ENCODE results near the gene PECR.

Gene PECR

DNA sequence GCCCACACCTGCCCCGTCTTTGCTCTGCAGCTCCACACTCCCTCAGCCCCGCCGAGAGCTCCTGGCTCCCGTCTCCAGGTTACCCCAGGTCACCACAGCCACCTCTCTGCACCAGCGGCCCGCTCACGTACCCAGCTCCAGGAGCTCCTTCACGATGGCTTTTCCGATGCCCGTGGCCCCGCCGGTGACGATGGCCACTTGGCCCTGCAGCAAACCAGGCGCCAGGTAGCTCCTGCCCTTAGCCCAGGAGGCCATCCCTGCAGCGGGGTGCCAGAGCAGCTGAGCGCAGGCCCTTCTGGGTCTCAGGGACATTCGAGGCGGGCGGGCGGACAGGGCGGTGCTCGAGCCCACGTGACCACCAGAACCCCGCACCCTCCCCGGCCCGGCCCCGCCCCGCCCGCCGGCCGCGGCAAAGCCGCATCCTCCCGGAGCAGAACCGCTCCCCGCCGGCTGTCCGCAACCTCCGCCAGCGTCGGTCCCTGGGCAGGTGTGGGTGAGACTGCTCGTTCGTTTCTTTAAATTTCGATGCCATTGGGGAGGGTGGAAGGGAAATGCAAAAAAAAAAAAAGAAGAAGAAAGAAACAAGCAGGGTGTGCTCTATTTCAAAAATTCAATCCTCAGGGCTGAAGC is at the start of gene PECR, which contains the start of gene TMEM169:
Gene PECR, minus strand, starts transcription at position 323 of the 630 bp plus-strand sequence. Its CDS starts 68 bp downstream, at position 255.
Gene TMEM169, plus strand, starts transcription at position 433 of the 630 bp plus-strand sequence. CDS start 14,045 bp downstream, outside the sequence.
- DNase-seq: peak; percentile 92

GRCh38 chr2:216130346-216130971 is 48.9 kb upstream of the PECR start:
- peak; percentile 18 for DNase-seq

DNA sequence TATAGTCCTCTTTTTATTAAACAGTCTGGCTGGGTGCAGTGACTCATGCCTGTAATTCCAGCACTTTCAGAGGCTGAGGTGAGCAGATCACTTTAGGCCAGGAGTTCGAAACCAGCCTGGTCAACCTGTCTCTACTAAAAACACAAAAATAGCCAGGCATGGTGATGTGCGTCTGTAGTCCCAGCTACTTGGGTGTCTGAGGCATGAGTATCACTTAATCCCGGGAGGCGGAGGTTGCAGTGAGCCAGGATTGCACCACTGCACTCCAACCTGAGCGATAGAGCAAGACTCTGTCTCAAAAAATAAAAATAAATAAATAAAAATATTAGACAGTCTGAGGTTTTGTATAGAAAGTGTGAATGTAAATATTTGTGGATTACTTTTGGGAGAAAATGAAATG is 45.3 kb upstream of the PECR start:
- DNase-seq: no peak

DNA sequence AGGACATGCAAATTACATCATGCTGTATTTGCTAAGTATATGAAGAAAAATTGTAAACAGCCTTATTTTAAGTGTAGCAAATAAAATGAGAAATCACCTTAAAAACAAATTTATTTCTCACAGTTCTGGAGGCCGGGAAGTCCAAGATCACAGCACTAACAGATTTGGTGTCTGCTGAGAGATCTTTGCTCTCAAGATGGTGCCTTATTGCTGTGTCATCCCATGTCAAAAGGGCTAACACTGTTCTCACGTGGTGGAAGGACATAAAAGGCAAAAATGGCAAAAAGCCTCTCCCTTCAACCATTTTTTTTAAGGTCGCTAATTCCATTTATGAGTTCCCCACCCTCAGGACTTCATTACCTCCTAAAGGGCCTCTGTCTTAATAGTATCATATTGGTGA is 39.6 kb upstream of the PECR start:
- DNase-seq: no peak

- no peak for DNase-seq
These were observed 38.4 kb upstream of the PECR start for GRCh38 chr2:216119986-216120385.

- DNase-seq: no peak
These were observed 37.5 kb upstream of the PECR start for GRCh38 chr2:216119146-216119545.

DNA sequence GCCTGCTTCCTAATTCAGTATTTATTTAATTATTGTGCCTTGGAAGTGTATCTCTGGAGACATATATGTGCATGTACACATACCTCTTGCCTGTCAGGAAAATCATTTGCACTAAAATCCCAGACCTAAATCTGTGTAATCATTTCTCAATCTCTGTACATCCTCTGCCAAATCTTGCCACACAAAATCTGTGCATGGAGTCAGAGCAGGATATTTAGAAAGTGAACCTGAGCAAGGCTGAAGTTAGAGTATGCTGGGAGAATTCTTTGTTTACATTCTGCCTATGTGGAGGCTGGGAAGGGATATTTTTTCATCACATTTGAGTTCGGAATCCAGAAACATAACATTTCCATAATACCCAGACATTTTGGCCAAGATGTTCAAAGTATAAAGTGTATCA is 36.9 kb upstream of the PECR start:
- DNase-seq: no peak

- no peak for DNase-seq
These were observed 36.1 kb upstream of the PECR start for GRCh38 chr2:216117561-216118340.

GRCh38 chr2:216116418-216116817 is 34.8 kb upstream of the PECR start:
- DNase-seq: peak; percentile 67

GRCh38 chr2:216114714-216115531 is 33.3 kb upstream of the PECR start:
- DNase-seq: peak; percentile 100

- no peak for DNase-seq
These were observed 32.7 kb upstream of the PECR start for GRCh38 chr2:216114382-216114713.

GRCh38 chr2:216113572-216113971 is 32.0 kb upstream of the PECR start:
- DNase-seq: peak; percentile 48

DNA sequence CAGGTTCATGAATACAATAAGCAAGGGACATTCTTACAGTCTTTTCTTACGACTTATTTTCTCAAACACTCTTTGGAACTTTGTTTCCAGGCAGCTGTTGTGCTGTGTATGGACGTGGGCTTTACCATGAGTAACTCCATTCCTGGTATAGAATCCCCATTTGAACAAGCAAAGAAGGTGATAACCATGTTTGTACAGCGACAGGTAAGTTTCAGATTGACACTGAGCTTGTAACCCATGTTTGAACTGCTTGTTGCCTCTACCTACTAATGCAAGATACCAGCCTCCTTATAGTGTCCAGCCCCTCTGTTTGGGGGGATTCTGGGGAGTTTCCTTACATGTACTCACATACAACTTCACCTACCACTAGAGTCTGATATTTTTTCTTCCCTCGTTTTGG is 31.3 kb upstream of the PECR start:
- no peak for DNase-seq

DNA sequence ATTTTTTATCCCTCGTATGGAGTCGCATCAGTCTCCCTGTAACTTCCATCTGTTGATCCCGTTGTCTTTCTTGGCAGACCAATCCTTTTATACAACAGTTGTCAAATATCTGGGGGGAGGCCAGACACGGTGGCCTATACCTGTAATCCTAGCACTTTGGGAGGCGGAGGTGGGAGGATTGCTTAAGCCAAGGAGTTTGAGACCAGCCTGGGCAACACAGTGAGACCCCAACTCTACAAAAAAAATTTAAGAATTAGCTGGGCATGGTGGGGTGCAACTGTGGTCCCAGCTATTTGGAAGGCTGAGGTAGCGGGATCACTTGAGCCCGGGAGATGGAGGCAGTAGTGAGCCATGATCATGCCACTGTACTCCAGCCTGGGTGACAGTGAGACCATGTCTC is 29.5 kb upstream of the PECR start:
- DNase-seq: peak; percentile 11

- no peak for DNase-seq
These were observed 29.0 kb upstream of the PECR start for GRCh38 chr2:216110620-216111019.

- peak; percentile 59 for DNase-seq
These were observed 28.5 kb upstream of the PECR start for GRCh38 chr2:216109962-216110614.

GRCh38 chr2:216108967-216109921 is 27.6 kb upstream of the PECR start, which contains the start of gene XRCC5:
Gene XRCC5 (plus strand): TSS chr2:216109348. CDS start chr2:216109437, 89 bp downstream.
- DNase-seq: peak; percentile 99

DNA sequence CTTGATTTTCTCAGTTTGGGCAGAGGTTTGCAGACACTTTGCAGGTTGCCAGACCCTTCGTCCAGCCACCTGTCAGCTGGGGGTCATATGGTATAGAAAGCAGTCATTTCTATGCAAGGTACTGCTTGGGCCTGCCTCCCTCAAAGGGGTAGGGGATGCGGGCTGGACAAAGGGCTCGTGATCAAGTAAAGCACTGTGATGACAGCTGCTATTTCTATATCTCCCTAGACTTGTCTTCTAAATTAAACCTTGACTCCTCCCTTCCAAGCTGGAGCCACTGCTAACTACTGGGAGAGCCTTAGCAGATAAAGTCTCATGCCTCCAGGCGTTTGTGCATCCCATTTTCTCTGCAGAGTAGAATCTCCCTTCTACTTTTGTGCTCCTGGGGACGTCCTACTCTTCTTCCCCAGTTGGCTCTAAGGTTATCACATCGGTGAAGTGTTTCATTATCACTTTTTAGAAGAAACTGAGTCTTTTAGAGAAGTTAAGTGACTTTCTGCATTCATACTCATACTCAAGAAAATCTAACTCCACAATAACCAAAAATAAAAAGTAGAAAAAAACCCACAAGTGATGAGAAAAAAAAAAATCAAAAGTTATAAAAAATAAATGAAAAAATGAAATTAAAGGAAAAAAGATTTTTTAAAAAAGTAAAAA is 26.8 kb upstream of the PECR start:
- peak; percentile 89 for DNase-seq

GRCh38 chr2:216107760-216108159 is 26.2 kb upstream of the PECR start:
- DNase-seq: peak; percentile 85

- DNase-seq: peak; percentile 61
These were observed 25.7 kb upstream of the PECR start for GRCh38 chr2:216107320-216107719.

DNA sequence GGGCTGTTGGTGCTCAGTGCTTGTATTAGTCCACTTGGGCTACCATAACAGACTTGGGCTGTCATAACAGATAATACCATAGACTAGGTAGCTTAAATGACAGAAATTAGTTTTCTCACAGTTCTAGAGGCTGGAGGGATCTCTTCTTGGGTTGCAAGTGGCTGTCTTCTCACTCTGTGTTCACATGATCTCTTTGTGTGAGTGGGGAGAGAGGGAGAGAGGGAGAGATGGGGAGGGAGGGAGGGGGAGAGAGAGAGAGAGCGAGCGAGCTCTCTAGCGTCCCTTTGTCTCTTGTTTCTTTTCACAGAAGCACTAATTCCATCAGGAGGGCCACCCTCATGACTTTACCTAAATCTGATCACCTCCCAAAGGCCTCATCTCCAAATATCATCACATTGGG is 23.1 kb upstream of the PECR start:
- DNase-seq: no peak
